ENCODE results near the gene SMTNL1. TPM values are rescaled to one million over a fixed set of nuclear protein-coding genes. Genes with fewer than 3 reads are reported as not detected.
A peak's percentile ranks its signal among the peaks of the same experiment; 100 is the strongest.

Gene SMTNL1
- polyA plus RNA-seq (ENCODE audit: insufficient read length in 4 of 4), result under 1 TPM; 0.11 to 0.46 (median 0.22) TPM

- DNase-seq (ENCODE audit: low read depth in 4 of 4, low spot score in 2 of 4), result no peak
Observed at GRCh38 chr11:57536947-57537619, at the start of gene SMTNL1. Gene SMTNL1, plus strand, starts transcription at chr11:57537595. Its CDS starts 5,048 bp downstream, at chr11:57542643.

- DNase-seq (ENCODE audit: low read depth in 4 of 4, low spot score in 2 of 4), result no peak
Observed at GRCh38 chr11:57487920-57488659, 49.3 kb upstream of the SMTNL1 start.

- no peak for DNase-seq (ENCODE audit: low read depth in 4 of 4, low spot score in 2 of 4)
Observed at GRCh38 chr11:57490456-57491248, 46.7 kb upstream of the SMTNL1 start.

- DNase-seq (ENCODE audit: low read depth in 4 of 4, low spot score in 2 of 4), result no peak
Observed at GRCh38 chr11:57491371-57492061, 45.9 kb upstream of the SMTNL1 start.

- no peak for DNase-seq (ENCODE audit: low read depth in 4 of 4, low spot score in 2 of 4)
Observed at GRCh38 chr11:57493507-57494503, 43.6 kb upstream of the SMTNL1 start.

GRCh38 chr11:57496109-57496820, 41.1 kb upstream of the SMTNL1 start:
- DNase-seq (ENCODE audit: low read depth in 4 of 4, low spot score in 2 of 4), result no peak

- DNase-seq (ENCODE audit: low read depth in 4 of 4, low spot score in 2 of 4), result no peak
Observed at GRCh38 chr11:57497303-57498247, 39.8 kb upstream of the SMTNL1 start.

GRCh38 chr11:57498540-57498939, 38.9 kb upstream of the SMTNL1 start:
- no peak for DNase-seq (ENCODE audit: low read depth in 4 of 4, low spot score in 2 of 4)

GRCh38 chr11:57499413-57499982, 37.9 kb upstream of the SMTNL1 start:
- peak in 3 of 4 donors; percentile 79 to 91 (median 91) for DNase-seq (ENCODE audit: low read depth in 4 of 4, low spot score in 2 of 4)

GRCh38 chr11:57499983-57500461, 37.4 kb upstream of the SMTNL1 start:
- DNase-seq (ENCODE audit: low read depth in 4 of 4, low spot score in 2 of 4), result no peak

- DNase-seq (ENCODE audit: low read depth in 4 of 4, low spot score in 2 of 4), result no peak
Observed at GRCh38 chr11:57500515-57500914, 36.9 kb upstream of the SMTNL1 start.

- no peak for DNase-seq (ENCODE audit: low read depth in 4 of 4, low spot score in 2 of 4)
Observed at GRCh38 chr11:57500926-57501325, 36.5 kb upstream of the SMTNL1 start.

GRCh38 chr11:57501953-57502352, 35.4 kb upstream of the SMTNL1 start:
- no peak for DNase-seq (ENCODE audit: low read depth in 4 of 4, low spot score in 2 of 4)

GRCh38 chr11:57502376-57502775, 35.0 kb upstream of the SMTNL1 start:
- no peak for DNase-seq (ENCODE audit: low read depth in 4 of 4, low spot score in 2 of 4)

GRCh38 chr11:57502870-57503269, 34.5 kb upstream of the SMTNL1 start:
- no peak for DNase-seq (ENCODE audit: low read depth in 4 of 4, low spot score in 2 of 4)

GRCh38 chr11:57504511-57504910, 32.9 kb upstream of the SMTNL1 start:
- DNase-seq (ENCODE audit: low read depth in 4 of 4, low spot score in 2 of 4), result no peak

- DNase-seq (ENCODE audit: low read depth in 4 of 4, low spot score in 2 of 4), result no peak
Observed at GRCh38 chr11:57506522-57506921, 30.9 kb upstream of the SMTNL1 start.
